SK-N-SH (cell line): Measurements from ENCODE around the gene CD109.

Source experiments
- RXRA ChIP-seq: IDR thresholded peaks from 2 replicates; pipeline ENCODE4 v1.4.0; 2012; ENCODE audit warnings: low read depth, mild to moderate bottlenecking, borderline replicate concordance
- USF1 ChIP-seq: IDR thresholded peaks from 2 replicates; pipeline ENCODE4 v1.4.0; 2012; ENCODE audit warnings: low read depth, borderline replicate concordance

DNA sequence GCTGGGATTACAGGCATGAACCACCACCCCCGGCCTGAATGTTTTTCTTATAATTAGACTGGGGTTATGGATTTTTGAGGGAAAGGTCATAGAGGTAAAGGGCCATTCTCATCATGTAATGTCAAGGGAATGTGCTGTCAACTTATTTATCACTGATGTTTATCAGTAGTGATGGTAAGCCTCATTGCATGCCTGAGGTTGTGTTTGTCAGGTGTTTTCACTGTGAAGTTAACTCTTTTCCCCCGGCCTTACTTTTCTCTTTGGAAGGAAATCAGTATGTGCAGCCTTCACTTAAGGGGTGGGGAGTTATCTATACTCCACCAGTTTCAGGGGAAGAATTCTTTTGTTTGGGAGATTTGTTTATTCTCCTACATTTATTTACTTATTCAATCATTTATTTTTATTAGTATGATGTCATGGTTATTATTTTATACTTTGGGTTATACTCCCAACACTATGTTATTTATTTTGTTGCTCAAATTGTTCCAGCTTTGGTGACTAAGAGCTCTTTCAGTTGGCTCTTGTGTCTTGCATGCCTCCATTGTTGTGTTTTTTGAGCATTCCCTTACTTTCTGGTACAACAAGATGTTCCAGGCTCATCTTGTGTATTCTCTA, 39.4 kb upstream of the CD109 start:
- no peak for TF ChIP-seq USF1
- no peak for TF ChIP-seq RXRA
